GM12878 (cell line): ENCODE results near the gene LRP1. TPM values are rescaled to one million over a fixed set of nuclear protein-coding genes. Genes with fewer than 3 reads are reported as not detected.
A peak's percentile ranks its signal among the peaks of the same experiment; 100 is the strongest.

ENCODE experiments used
- ATAC-seq: fragments of 200-7000 bp; cut with Tn5 transposase; 3 replicates; pipeline ENCODE4 v1.9.1; 2020; ENCODE audit warnings: mild to moderate bottlenecking, moderate library complexity
- BruUV-seq: library from RNA; stranded (reverse); fragments of 400-500 nt; replicated peaks from 2 replicates; lab custom pipeline; 2021; lab: Mats Ljungman, UMichigan
- CTCF ChIA-PET: fragments of 300-600 bp; sonication (Branson Sonifier 250); formaldehyde crosslinking; extraction: SDS; loops from one replicate; lab custom pipeline; 2021; ENCODE audit warnings: inconsistent platforms; lab: Yijun Ruan, JAX
- POLR2A ChIA-PET: fragments of 350-600 bp; formaldehyde crosslinking; extraction: SDS; loops from one replicate; lab custom pipeline; 2021; ENCODE audit warnings: inconsistent platforms; lab: Charles Lee
- RAD21 ChIA-PET: fragments of 300-600 bp; sonication (Branson Sonifier 250); formaldehyde crosslinking; loops from one replicate; lab custom pipeline; 2023; ENCODE audit warnings: antibody characterized with exemption; ENCODE audit not compliant: unreplicated experiment; lab: Charles Lee
- SMC1A ChIA-PET: fragments of 300-600 bp; sonication (Branson Sonifier 250); formaldehyde crosslinking; loops from one replicate; lab custom pipeline; 2023; ENCODE audit not compliant: unreplicated experiment, uncharacterized antibody; lab: Charles Lee
- DNase-seq: peaks from one replicate; pipeline ENCODE4 v3.0.0-alpha.2; 2011; ENCODE audit warnings: low read depth, low spot score
- FAIRE-seq: peaks from 3 replicates; lab custom pipeline; 2011; peaks lifted over from hg19 to GRCh38; lab: Jason Lieb, UNC
- H2AFZ ChIP-seq: 2 replicates; pipeline ENCODE4 v1.6.0; 2011; ENCODE audit warnings: low read depth, low read length, control low read depth; ENCODE audit not compliant: control insufficient read depth
- H3K27ac ChIP-seq: 2 replicates; pipeline ENCODE4 v1.5.1; 2011; ENCODE audit warnings: control low read depth; ENCODE audit not compliant: control insufficient read depth, insufficient read depth
- H3K27me3 ChIP-seq, 2 experiments: replicated peaks in 1 of 2; 2 replicates each; pipeline versions ENCODE4 v1.6.0 to v1.6.1; 2011; ENCODE audit warnings: low read length in 1 of 2; ENCODE audit not compliant: control insufficient read depth in 2 of 2, insufficient read depth in 2 of 2
- H3K36me3 ChIP-seq, 2 experiments: 2 replicates each; pipeline ENCODE4 v1.5.1; 2011; ENCODE audit warnings: low read length in 1 of 2; ENCODE audit not compliant: control insufficient read depth in 2 of 2, insufficient read depth in 2 of 2
- H3K4me1 ChIP-seq: 2 replicates; pipeline ENCODE4 v1.6.1; 2011; ENCODE audit warnings: mild to moderate bottlenecking, low read length, moderate library complexity, mixed read lengths; ENCODE audit not compliant: control insufficient read depth, insufficient read depth
- H3K4me2 ChIP-seq: 2 replicates; pipeline ENCODE4 v1.6.0; 2011; ENCODE audit warnings: control low read depth; ENCODE audit not compliant: control insufficient read depth, insufficient read depth
- H3K4me3 ChIP-seq: fragments of 200-600 bp; sonication (generic); 2 replicates; pipeline ENCODE4 v1.5.1; 2016
- H3K79me2 ChIP-seq: 2 replicates; pipeline ENCODE4 v1.6.0; 2011; ENCODE audit warnings: low read length; ENCODE audit not compliant: control insufficient read depth, insufficient read depth
- H3K9ac ChIP-seq: 2 replicates; pipeline ENCODE4 v1.8.0; 2011; ENCODE audit warnings: low read length, control low read depth, mixed read lengths; ENCODE audit not compliant: control insufficient read depth, insufficient read depth
- H3K9me3 ChIP-seq: replicated peaks from 3 replicates; pipeline ENCODE4 v1.5.1; 2011; ENCODE audit warnings: mild to moderate bottlenecking, low read length; ENCODE audit not compliant: control insufficient read depth, insufficient read depth
- H4K20me1 ChIP-seq: 2 replicates; pipeline ENCODE4 v1.6.0; 2011; ENCODE audit not compliant: control insufficient read depth, insufficient read depth
- CTCF ChIP-seq, 3 experiments: IDR thresholded peaks in 2 of 3; conservative IDR thresholded peaks in 1 of 3; 2 replicates each; pipeline ENCODE4 v1.5.1; 2011; ENCODE audit warnings: low read depth in 3 of 3, low read length in 3 of 3, mild to moderate bottlenecking in 3 of 3, control low read depth in 2 of 3, moderate library complexity in 2 of 3, inconsistent platforms in 1 of 3, mixed read lengths in 1 of 3; ENCODE audit not compliant: control insufficient read depth in 2 of 3, insufficient read depth in 1 of 3; ENCODE audit errors: extremely low read depth in 1 of 3
- SUPT20H ChIP-seq: IDR thresholded peaks from 2 replicates; pipeline ENCODE4 v1.6.1; 2011; ENCODE audit warnings: low read depth, mild to moderate bottlenecking, low read length, moderate library complexity, borderline replicate concordance; ENCODE audit not compliant: control insufficient read depth
- WGBS: methylation state at CpG from one replicate; pipeline ENCODE4 v1.1.6; 2016; ENCODE audit warnings: low lambda C conversion rate; ENCODE audit not compliant: insufficient replicate concordance, insufficient coverage; ENCODE audit errors: missing lambda C conversion rate; 5-methylcytosine and 5-hydroxymethylcytosine counted together
- in situ Hi-C: fragments of 300-500 bp; cut with MboI; formaldehyde crosslinking; loops from 9 replicates; pipeline ENCODE4 v1.14.3; 2018; ENCODE audit warnings: mixed read lengths
- intact Hi-C: fragments of 100-400 bp; cut with micrococcal nuclease; formaldehyde crosslinking; loops from one replicate; pipeline ENCODE4 v1.14.2; 2022; ENCODE audit not compliant: unreplicated experiment
- polyA plus RNA-seq, 11 experiments: library from polyadenylated mRNA; depleted of rRNA in 4 of 11; unstranded in 6 of 11; stranded (reverse) in 5 of 11; fragments of >200 nt; fragmentation: Nextera tagmentation in 4 of 11; fragmentation: Illumina TruSeq in 1 of 11; extraction: Ambion mirVana in 4 of 11; extraction: Trizol in 1 of 11; gene quantifications; 1 replicate in 1 of 11; 2 replicates in 10 of 11; pipeline versions ENCODE4 v1.2.1 to v1.2.3, GENCODE V29; 2011 to 2016; ENCODE audit warnings: inconsistent platforms in 2 of 11, missing spikeins in 2 of 11, low read depth in 1 of 11
- total RNA-seq, 4 experiments: library from RNA; depleted of rRNA in 3 of 4; stranded (reverse); fragments of >200 nt in 3 of 4; fragmentation: Illumina TruSeq in 1 of 4; extraction: Trizol in 1 of 4; gene quantifications; 2 replicates each; pipeline versions ENCODE4 v1.2.1 to v1.2.3, GENCODE V29; 2013 to 2021

LRP1 gene
- total and polyA plus RNA-seq, 10 of the 15 experiments (the other 5 are each of a cell fraction or from before 2014, with no cell fraction given) = under 0.01 to 1.1 (median 0.20) TPM; not detected in 2

GRCh38 chr12:57145460-57146059 lies 17.3 kb downstream of the LRP1 start:
- FAIRE-seq = no peak
- WGBS = 19% methylated on average over 10 of the region's 10 CpGs
- H3K9me3 ChIP-seq = no peaks in the 10 kb centered on the region
- H3K27ac ChIP-seq = no peak overlapping the region
- no peak overlapping the region for H3K4me3 ChIP-seq
- peak; percentile 70 for ATAC-seq
- ChIA-PET SMC1A (no interaction called here), RAD21 (interaction anchor here (0.7 kb wide), 1 partner anchor 18 kb away, joined by 4 read pairs; the partner anchor contains the start of gene LRP1), POLR2A (interaction anchor here (1.2 kb wide), 1 partner anchor 16 kb away, joined by 3 read pairs; no protein-coding TSS in a partner anchor), CTCF (interaction anchor here (1.0 to 1.9 kb wide), 2 partner anchors 18 to 28 kb away, joined by 4 to 7 read pairs; no protein-coding TSS in a partner anchor)
- no peak overlapping the region for H2AFZ ChIP-seq
- no peaks in the 10 kb centered on the region for H3K79me2 ChIP-seq
- no peaks in the 10 kb centered on the region for H3K36me3 ChIP-seq
- H4K20me1 ChIP-seq = no peaks in the 10 kb centered on the region
- no peaks in the 10 kb centered on the region for H3K4me1 ChIP-seq
- no peak overlapping the region for H3K9ac ChIP-seq
- DNase-seq = no peak
- BruUV-seq = no TSS peak
- peaks cover 0 to 3% of the 10 kb centered on the region in 2 experiments; a peak in 2 of 4 replicates for H3K27me3 ChIP-seq
- in situ Hi-C loops = no loop called here
- no peak overlapping the region for H3K4me2 ChIP-seq
- intact Hi-C loops = no loop called here
- TF ChIP-seq SUPT20H = no peak
- TF ChIP-seq CTCF (IDR thresholded peaks at IDR 0.05 in 2 of 3, conservative IDR thresholded peaks at IDR 0.05 in 1 of 3; ENCODE audit: control insufficient read depth in 2 of 3, extremely low read depth in 1 of 3, insufficient read depth in 1 of 3, low read depth in 3 of 3, low read length in 3 of 3) = peak in 1 of 3 experiments; percentile 10; a peak in 1 of 6 replicates
